HepG2 (cell line): ENCODE data around the gene NDUFS7. TPM values are rescaled to one million over a fixed set of nuclear protein-coding genes. Genes with fewer than 3 reads are reported as not detected.
A peak's percentile ranks its signal among the peaks of the same experiment; 100 is the strongest.

Experiments used
- ATAC-seq: fragments of 200-7000 bp; cut with Tn5 transposase; 3 replicates; pipeline ENCODE4 v1.9.1; 2020; ENCODE audit warnings: mild to moderate bottlenecking, moderate library complexity
- BruUV-seq: library from RNA; stranded (reverse); fragments of 400-500 nt; replicated peaks from 2 replicates; lab custom pipeline; 2021; lab: Mats Ljungman, UMichigan
- CTCF ChIA-PET: fragments of 300-600 bp; formaldehyde crosslinking; extraction: SDS; loops from one replicate; lab custom pipeline; 2021; ENCODE audit warnings: low total read pairs, inconsistent platforms, low intra/inter-chr PET ratio; lab: Yijun Ruan, JAX
- POLR2A ChIA-PET: fragments of 350-600 bp; sonication (Branson Sonifier 250); formaldehyde crosslinking; loops from one replicate; lab custom pipeline; 2020; ENCODE audit warnings: antibody characterized with exemption, inconsistent platforms; lab: Yijun Ruan, JAX
- DNase-seq: peaks from one replicate; pipeline ENCODE4 v3.0.0-alpha.2; 2015; ENCODE audit warnings: low spot score
- FAIRE-seq: peaks from 3 replicates; lab custom pipeline; 2011; peaks lifted over from hg19 to GRCh38; lab: Jason Lieb, UNC
- H2AFZ ChIP-seq: one replicate; pipeline ENCODE4 v1.6.1; 2011; ENCODE audit warnings: low read length, inconsistent platforms
- H3K27ac ChIP-seq: fragments of 300-600 bp; 3 replicates; pipeline ENCODE4 v1.8.0; 2011; ENCODE audit warnings: mixed run types, mild to moderate bottlenecking, mixed read lengths, low read length, inconsistent platforms; ENCODE audit not compliant: insufficient read depth; ENCODE audit errors: extremely low read length
- H3K27me3 ChIP-seq, 2 experiments: fragments of 200-600 bp in 1 of 2; 2 replicates in 1 of 2; 3 replicates in 1 of 2; pipeline versions ENCODE4 v1.6.0 to v1.8.0; 2011; ENCODE audit warnings: low read length in 2 of 2, mild to moderate bottlenecking in 2 of 2, moderate library complexity in 2 of 2, inconsistent platforms in 1 of 2; ENCODE audit not compliant: insufficient read depth in 2 of 2, control insufficient read depth in 1 of 2
- H3K36me3 ChIP-seq, 2 experiments: fragments of 200-600 bp in 1 of 2; replicated peaks in 1 of 2; 2 replicates in 1 of 2; 3 replicates in 1 of 2; pipeline versions ENCODE4 v1.5.1 to v1.8.0; 2011; ENCODE audit warnings: low read length in 2 of 2, inconsistent platforms in 1 of 2; ENCODE audit not compliant: insufficient read depth in 2 of 2, control insufficient read depth in 1 of 2
- H3K4me1 ChIP-seq: 2 replicates; pipeline ENCODE4 v1.5.1; 2012; ENCODE audit warnings: low read length, inconsistent platforms; ENCODE audit not compliant: insufficient read depth
- H3K4me2 ChIP-seq: 2 replicates; pipeline ENCODE4 v1.6.0; 2011; ENCODE audit warnings: low read depth, low read length, inconsistent platforms
- H3K4me3 ChIP-seq, 3 experiments: fragments of 200-600 bp in 1 of 3; sonication (generic), shearing (Covaris generic) in 1 of 3; replicated peaks in 1 of 3; 2 replicates each; pipeline ENCODE4 v1.5.1; 2011 to 2016; ENCODE audit warnings: low read length in 3 of 3, inconsistent platforms in 2 of 3, low read depth in 2 of 3, mild to moderate bottlenecking in 2 of 3, control low read depth in 1 of 3, mixed read lengths in 1 of 3; ENCODE audit not compliant: insufficient read depth in 1 of 3
- H3K79me2 ChIP-seq: one replicate; pipeline ENCODE4 v1.6.1; 2011; ENCODE audit warnings: low read length, inconsistent platforms; ENCODE audit not compliant: insufficient read depth
- H3K9ac ChIP-seq: 2 replicates; pipeline ENCODE4 v1.6.0; 2011; ENCODE audit warnings: mild to moderate bottlenecking, low read depth, low read length, inconsistent platforms; ENCODE audit not compliant: insufficient read depth
- H3K9me3 ChIP-seq: 2 replicates; pipeline ENCODE4 v1.5.1; 2012; ENCODE audit warnings: mild to moderate bottlenecking, low read length
- H4K20me1 ChIP-seq: 2 replicates; pipeline ENCODE4 v1.6.0; 2011; ENCODE audit warnings: inconsistent platforms, mild to moderate bottlenecking, low read length, moderate library complexity; ENCODE audit not compliant: insufficient read depth
- AGO2 ChIP-seq: fragments of 200-400 bp; formaldehyde crosslinking; optimal IDR thresholded peaks from 2 replicates; pipeline ENCODE3; 2017; ENCODE audit warnings: mild to moderate bottlenecking, low read depth, low read length, moderate library complexity
- RFX3 ChIP-seq: IDR thresholded peaks from 2 replicates; pipeline ENCODE4 v1.6.1; 2016; ENCODE audit warnings: missing biosample characterization, missing genetic modification reagents
- RXRA ChIP-seq: sonication (generic); formaldehyde crosslinking; IDR thresholded peaks from 2 replicates; pipeline ENCODE4 v1.5.1; 2020; ENCODE audit warnings: missing genetic modification reagents
- THYN1 ChIP-seq: sonication (generic); formaldehyde crosslinking; IDR thresholded peaks from 2 replicates; pipeline ENCODE4 v1.8.1; 2023; ENCODE audit warnings: low read depth, mild to moderate bottlenecking, moderate library complexity, missing genetic modification reagents, borderline replicate concordance
- ZNF776 ChIP-seq: sonication (generic); formaldehyde crosslinking; IDR thresholded peaks from 2 replicates; pipeline ENCODE4 v1.4.0; 2020; ENCODE audit warnings: mild to moderate bottlenecking, missing genetic modification reagents
- WGBS: methylation state at CpG from one replicate; pipeline ENCODE4 v1.1.6; 2017; ENCODE audit warnings: low lambda C conversion rate; 5-methylcytosine and 5-hydroxymethylcytosine counted together
- in situ Hi-C: cut with HindIII; loops from 2 replicates; pipeline ENCODE4 v1.10.0; 2017; ENCODE audit warnings: low pct_unique_long_range_greater_than_20kb; ENCODE audit not compliant: extremely low pct_ligation_motif_present
- intact Hi-C: fragments of 100-400 bp; cut with micrococcal nuclease; formaldehyde crosslinking; loops from one replicate; pipeline ENCODE4 v1.10.0; 2022; ENCODE audit not compliant: unreplicated experiment
- polyA plus RNA-seq, 8 experiments: library from polyadenylated mRNA; depleted of rRNA in 3 of 8; stranded (reverse) in 7 of 8; unstranded in 1 of 8; fragments of >200 nt; fragmentation: Illumina TruSeq in 4 of 8; extraction: Trizol in 4 of 8; gene quantifications; 2 replicates each; pipeline versions ENCODE4 v1.2.1 to v1.2.3, GENCODE V29; 2011 to 2016; ENCODE audit warnings: low read depth in 4 of 8, missing spikeins in 1 of 8, mixed read lengths in 1 of 8; ENCODE audit not compliant: insufficient read depth in 1 of 8
- total RNA-seq, 5 experiments: library from RNA; depleted of rRNA; stranded (reverse); fragments of >200 nt; fragmentation: Illumina TruSeq; extraction: Trizol; gene quantifications; 2 replicates each; pipeline ENCODE4 v1.2.3, GENCODE V29; 2016; ENCODE audit warnings: low read depth in 1 of 5
- TF ChIP-seq, protein P1 (sequence below): sonication (generic); formaldehyde crosslinking; IDR thresholded peaks from 2 replicates; pipeline ENCODE4 v1.8.0; 2022; ENCODE audit warnings: missing genetic modification reagents, mild to moderate bottlenecking, moderate library complexity, borderline replicate concordance

Gene NDUFS7
- total and polyA plus RNA-seq, 2 of the 13 experiments (the other 11 are each of a cell fraction or from before 2014, with no cell fraction given): 34.3 to 66.9 TPM

DNA sequence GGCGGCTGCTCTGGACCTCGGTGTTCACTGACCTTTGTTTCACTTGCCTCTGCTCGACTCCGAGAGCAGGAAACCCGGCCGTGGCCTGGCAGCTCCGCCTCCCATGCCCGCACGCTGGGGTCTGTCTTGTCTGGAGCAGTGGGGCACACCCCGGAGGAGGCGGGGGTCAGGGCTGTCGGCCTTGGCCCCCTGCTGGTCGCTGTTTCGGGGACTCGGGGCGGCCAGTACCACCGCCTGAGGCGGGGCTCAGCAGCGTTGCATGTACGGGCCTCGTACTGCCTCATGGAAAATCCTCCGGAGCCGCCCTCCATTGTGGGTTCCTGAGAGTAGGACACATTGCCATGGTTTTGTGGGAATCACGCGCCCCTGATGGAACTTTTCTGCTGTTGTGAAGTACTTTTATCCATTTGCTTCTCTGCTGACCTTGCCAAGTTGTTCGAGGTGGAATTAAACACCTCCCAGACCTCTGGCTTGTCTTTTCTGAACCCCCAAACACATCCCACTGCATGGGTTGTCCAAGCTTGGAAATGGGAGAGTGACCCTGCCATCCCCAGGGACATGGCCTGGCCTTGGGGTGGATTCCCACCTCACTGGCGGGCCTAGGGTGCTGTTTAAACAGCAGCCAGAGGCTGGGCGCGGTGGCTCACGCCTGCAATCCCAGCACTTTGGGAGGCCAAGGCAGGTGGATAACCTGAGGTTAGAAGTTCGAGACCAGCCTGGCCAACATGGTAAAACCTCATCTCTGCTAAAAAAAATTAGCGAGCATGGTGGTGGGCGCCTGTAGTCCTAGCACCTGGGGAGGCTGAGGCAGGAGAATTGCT lies 5.5 kb upstream of the NDUFS7 start (continued):
- TF ChIP-seq THYN1 (CRISPR knock-in tag): no peak
- TF ChIP-seq RFX3 (CRISPR knock-in tag): no peak
- TF ChIP-seq ZNF776 (CRISPR knock-in tag): no peak

DNA sequence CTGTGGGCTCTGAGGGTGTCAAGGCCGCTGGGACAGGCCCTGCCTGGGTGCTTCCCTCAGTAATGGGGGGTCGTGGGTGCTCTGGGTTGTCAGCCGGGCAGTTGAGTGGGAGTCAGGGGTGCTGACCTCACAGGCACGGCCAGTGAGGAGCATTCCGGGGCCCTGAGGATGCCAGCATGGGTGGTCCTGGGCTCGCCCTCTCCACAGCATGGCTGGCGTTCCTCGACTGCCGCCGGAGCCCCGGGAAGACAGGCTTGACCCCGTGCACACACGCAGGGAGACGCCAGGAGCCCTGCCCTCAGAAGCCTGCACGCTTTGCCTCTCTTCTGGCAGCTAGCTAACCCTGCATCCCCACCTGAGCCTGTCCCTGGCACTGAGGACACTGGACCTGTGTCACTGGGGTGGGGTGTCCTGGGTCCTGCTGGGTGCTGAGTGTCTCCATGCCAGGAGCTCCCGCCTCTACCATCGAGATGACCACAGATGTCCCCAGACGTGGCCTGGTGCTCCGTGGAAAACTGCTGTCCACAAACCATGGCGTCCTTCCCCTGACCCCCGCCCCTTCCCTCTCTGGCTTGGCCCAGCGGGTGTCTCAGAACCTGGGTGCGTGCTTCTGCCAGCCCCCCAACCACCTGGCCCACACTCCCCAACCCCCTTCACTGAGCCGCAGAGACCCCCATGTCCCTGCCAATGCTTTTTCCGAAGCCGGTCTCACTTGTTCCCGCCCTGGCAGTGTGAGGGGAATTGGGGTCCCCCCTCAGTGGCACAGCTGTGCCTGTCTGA lies 4.4 kb upstream of the NDUFS7 start:
- ATAC-seq (no peak), FAIRE-seq (no peak), DNase-seq (no peak)
- Histone ChIP-seq H3K27me3 (no peaks in the 10 kb centered on the region; a peak in 1 of 5 replicates), H3K36me3 (no peaks in the 10 kb centered on the region; a peak in 1 of 5 replicates), H2AFZ (no peak overlapping the region), H3K9me3 (no peaks in the 10 kb centered on the region), H3K4me3 (no peak overlapping the region), H3K4me2 (no peak overlapping the region), H4K20me1 (no peaks in the 10 kb centered on the region), H3K79me2 (peaks cover 4% of the 10 kb centered on the region), H3K9ac (no peak overlapping the region), H3K4me1 (peaks cover 43% of the 10 kb centered on the region), H3K27ac (no peak overlapping the region)
- TF ChIP-seq AGO2 (peak; percentile 36), RXRA (CRISPR knock-in tag) (0 out of 2 replicates have a peak, but pooled peaks have one; percentile 38)
- TF ChIP-seq, protein P1, sequence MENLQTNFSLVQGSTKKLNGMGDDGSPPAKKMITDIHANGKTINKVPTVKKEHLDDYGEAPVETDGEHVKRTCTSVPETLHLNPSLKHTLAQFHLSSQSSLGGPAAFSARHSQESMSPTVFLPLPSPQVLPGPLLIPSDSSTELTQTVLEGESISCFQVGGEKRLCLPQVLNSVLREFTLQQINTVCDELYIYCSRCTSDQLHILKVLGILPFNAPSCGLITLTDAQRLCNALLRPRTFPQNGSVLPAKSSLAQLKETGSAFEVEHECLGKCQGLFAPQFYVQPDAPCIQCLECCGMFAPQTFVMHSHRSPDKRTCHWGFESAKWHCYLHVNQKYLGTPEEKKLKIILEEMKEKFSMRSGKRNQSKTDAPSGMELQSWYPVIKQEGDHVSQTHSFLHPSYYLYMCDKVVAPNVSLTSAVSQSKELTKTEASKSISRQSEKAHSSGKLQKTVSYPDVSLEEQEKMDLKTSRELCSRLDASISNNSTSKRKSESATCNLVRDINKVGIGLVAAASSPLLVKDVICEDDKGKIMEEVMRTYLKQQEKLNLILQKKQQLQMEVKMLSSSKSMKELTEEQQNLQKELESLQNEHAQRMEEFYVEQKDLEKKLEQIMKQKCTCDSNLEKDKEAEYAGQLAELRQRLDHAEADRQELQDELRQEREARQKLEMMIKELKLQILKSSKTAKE: no peak
- WGBS: 93% methylated on average over 17 of the region's 27 CpGs
- ChIA-PET CTCF (no interaction called here), POLR2A (no interaction called here)
- BruUV-seq: no TSS peak
- in situ Hi-C loops: no loop called here
- intact Hi-C loops: no loop called here
